Inflammatory macrophage (primary cell): Measurements from ENCODE around the gene PHACTR2.

ENCODE experiments used
- DNase-seq, 2 donors: peaks; one replicate each; pipeline ENCODE4 v3.0.0-alpha.2; 2020 to 2022

The PHACTR2 gene

GRCh38 chr6:143675946-143676345 is 1.8 kb upstream of the PHACTR2 start:
- DNase-seq, result no peak

GRCh38 chr6:143676437-143677045 is 1.2 kb upstream of the PHACTR2 start:
- DNase-seq, result no peak

DNA sequence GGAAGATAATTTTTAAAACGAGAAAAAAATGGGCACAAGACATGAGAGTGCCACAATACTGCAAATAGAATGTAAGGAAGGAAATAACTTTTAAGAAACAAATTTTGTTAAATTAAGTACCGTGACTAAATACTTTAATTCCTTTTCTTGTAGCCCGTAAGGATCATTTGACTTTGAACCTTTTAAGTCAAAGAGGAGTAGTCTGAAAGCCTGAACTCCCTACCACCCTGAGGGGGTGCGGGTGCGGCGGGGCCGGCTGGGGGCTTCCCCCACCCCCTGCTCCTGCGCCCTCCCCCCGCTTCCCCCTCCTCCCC is 231 bp upstream of the PHACTR2 start:
- no peak for DNase-seq

DNA sequence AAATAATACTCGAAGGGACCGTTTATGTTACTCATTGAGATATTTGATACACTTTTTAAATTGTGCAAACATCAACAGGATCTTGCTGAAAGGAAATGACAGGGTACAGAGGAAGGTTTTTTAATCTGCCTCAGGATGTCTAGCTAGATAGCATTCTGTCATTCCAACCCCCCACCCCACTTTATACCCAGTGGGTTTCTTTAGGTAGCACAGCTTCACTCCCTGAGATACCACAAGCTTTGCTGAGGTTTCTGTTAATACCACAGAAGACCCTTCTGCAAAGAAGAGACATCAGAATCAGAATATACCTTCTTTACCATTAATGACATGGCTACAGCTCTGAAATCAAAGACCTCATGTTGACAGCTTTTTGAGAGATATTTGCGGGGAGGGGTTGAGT is 1.3 kb downstream of the PHACTR2 start:
- no peak for DNase-seq

- DNase-seq, result no peak
These were observed 2.4 kb downstream of the PHACTR2 start for GRCh38 chr6:143680141-143680540.

GRCh38 chr6:143682805-143683204 is 5.0 kb downstream of the PHACTR2 start:
- DNase-seq, result no peak

DNA sequence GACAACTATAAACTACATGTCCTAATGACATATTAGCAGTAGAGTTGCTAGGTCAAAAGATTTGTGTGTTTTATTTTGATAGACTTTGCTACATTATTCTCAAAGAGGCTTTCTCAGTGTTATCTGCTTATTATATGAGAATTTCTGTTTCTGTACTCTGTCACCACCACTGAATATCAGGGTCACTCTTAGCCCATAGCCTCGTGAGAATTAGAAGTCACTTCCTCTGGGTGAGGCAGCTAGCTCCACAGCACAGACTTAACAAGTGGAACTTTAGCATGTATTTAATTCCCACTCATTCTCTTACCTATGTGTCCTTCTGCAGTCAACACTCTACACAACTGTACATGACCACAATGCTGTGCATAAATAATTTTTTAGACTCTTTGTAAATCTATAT is 6.7 kb downstream of the PHACTR2 start:
- peak; percentile 59 to 64 for DNase-seq

- DNase-seq, result no peak
These were observed 7.9 kb downstream of the PHACTR2 start for GRCh38 chr6:143685653-143686052.

- no peak for DNase-seq
These were observed 9.8 kb downstream of the PHACTR2 start for GRCh38 chr6:143687591-143687990.

DNA sequence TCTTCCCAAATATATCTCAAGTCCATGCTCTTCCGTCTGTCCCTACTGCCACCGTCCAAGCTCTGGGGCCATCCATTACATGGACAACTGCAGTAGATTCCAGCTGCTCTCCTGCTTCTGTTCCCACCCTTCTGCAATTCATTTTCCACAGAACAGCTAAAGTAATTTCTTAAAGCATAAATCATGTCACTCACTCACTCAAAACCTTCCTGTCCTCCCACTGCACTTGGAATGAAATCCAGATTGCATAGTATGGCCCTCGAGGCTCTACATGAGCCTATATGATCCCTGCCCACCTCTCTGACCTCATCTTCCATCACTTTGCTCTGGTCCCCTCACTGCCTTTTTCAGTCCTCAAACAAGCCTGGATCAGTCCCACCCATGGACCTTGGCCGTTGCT is 10.9 kb downstream of the PHACTR2 start:
- DNase-seq, result no peak

DNA sequence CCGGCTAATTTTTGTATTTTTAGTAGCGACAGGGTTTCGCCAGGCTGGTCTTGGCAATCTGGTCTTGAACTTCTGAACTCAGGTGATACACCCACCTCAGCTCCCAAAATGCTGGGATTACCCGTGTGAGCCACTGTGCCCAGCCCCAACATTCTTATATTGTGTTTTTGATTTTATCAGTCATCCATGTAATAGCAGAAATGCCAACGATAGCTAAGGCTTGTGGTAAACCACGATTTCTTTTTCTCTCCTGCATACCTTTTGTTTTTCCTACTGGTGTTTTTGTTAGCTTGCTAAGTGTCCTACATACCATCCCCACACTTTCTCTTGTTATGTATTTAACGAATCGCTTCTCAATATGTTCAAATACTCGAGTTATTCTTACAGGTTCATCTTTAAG is 12.1 kb downstream of the PHACTR2 start:
- DNase-seq, result no peak

- no peak for DNase-seq
These were observed 13.4 kb downstream of the PHACTR2 start for GRCh38 chr6:143691155-143691554.

DNA sequence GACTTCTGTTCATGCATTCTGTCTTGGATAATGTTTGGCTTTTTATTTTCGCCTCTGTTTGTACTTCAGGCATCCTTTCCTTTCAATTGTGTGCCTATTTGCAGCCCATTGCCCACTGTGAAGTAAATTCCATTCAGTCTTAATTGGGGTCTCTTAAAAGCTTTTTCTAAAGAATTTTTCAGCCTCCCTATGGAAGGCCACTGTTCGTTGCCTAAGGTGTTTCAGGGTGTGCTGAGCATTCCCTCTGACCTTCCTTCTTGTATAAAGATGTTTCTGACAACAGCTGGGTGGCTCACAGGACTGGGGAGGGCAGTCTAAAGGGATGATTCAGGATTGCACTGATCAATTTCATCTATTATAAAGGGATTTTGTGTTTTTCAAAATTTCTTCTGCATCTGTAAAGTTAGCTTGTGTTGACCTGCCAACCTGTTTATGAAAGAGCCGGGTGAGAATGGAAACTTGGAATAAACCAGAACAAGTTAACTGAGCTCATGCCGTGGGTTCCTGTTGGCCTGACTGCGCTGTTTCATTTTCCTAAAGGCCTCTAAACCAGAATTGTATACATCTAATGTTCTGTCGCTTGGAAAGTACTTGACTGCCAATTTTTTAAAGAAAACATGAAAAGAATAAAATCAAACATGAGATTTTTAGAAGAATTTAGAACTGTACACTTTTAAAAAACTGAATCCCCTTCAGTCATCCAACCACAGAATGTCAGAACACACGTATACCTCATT is 14.3 kb downstream of the PHACTR2 start:
- DNase-seq, result no peak

DNA sequence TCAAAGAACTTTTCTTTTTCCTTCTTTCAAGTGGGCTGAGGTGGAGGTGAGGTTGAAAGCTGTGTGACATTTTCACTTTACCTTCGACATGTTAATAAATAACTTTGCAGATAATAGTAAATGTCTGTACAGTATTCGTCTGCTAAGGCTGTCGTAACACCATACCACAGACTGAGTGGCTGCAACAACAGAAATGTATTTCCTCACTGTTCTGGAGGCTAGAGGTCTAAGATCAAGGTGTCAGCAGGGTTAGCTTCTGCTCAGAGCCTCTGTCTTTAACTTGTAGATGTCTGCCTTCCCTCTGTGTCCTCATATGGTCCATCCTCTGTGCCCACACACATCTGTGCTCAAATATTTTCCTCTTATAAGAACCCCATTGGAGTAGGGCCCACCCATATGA is 14.9 kb downstream of the PHACTR2 start:
- DNase-seq, result peak; percentile 15 to 22

DNA sequence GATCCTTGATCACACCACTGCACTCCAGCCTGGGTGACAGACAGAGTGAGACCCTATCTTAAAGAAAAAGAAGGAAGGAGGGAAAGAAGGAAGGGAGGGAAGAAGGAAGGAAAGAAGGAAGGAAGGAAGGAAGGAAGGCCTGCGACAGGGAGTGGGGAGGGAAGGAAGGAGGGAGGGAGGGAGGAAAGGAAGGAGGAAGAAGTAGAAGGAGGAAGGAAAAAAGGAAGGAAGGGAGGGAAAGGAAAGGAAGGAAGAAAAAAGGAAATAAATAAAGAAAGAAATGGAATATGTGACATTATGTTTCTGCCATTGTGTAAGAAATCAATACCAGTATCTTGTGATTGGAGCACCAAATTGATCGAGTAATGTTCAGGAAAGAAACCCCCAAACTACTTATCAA is 16.2 kb downstream of the PHACTR2 start:
- DNase-seq, result no peak

DNA sequence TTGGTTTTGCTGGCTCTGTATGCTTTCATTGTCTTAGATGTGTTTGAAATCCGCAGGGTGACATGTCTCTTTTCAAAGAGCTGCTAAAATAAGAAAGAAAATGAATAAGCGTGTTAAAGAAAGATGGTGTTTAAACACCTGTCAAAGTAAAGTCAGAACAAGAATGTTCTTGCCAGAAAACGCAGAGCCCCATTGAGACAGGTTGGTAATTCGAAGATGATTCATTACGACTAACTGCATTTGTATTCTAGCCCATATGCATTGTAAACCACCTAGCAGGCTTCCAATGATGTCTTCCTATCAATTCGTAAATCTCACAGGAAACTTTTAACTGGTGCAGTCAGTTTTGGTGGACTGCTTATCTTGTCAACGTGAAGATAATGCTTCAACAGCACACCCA is 16.8 kb downstream of the PHACTR2 start:
- no peak for DNase-seq

DNA sequence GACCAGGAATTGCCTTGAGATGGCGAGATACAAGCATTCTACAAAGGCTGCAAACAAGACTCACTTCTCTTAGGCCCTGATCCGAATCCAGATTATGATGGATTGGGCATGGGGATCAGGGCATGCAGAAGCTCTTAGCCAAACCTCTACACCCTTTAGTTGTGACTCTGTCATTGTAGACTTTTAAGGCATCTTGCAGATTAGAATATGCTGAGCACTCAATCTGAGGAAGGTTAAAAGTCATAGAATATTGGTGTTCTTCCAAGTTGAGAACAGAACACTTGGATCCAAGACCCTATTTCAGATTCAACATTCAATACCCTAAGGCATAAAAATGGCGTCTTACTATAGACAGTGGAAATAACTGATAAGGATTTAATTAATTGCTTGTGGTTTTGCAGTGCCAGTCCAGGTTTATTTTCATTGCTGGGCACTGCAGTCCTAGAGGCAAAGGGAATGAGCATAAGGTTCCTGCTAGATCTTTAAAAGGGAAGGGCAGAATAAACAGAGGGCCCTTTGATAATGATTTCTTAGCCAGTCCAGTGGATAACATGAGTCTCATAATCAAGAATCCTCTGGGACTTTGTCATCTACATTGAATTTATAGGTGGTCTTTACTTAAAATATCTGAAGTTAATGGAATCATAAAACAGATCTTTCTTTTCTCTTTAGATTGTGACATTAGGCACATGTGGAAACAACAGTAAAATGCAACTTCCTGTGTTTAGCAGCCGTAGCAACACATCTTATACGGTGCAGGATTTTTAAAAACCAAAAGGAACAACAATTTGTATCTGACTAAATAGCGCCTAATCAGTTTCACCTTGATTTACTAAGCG is 17.6 kb downstream of the PHACTR2 start:
- peak; percentile 32 to 66 for DNase-seq

GRCh38 chr6:143695969-143696663 is 18.4 kb downstream of the PHACTR2 start:
- DNase-seq, result no peak

GRCh38 chr6:143696664-143697000 is 18.9 kb downstream of the PHACTR2 start:
- no peak for DNase-seq

DNA sequence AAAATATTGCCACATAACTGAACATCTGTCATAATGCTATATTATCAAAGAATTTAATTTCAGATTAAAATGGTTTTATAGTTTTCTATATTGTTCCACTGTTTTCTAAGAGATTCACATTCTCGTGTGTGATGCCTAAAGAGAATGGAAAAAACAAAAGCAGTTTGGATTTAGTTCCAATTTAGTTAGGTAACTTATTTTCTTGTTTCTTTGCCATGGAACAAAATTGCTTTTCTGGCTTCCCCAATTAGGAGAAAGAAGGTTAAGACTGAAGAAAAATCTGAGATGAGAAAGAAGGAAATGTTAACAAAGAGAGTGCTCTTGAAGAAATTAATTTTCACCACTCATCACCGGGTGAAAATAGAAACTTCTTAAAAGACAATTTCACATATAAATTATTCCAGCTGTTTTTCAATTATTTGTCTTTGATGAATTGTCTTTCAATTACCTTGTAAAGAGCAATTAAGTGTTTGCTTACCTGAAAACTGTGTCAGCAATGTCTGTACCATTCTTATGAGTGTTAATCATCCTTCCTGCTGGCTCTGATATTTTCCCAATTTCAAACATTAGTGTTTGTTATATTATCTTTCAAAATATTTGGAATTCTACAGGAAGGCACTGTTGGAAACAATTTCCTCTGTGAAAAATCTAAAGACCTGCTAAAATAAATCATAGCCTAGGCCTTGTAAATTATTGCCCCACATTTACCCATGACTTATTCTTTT is 19.5 kb downstream of the PHACTR2 start:
- DNase-seq, result no peak

DNA sequence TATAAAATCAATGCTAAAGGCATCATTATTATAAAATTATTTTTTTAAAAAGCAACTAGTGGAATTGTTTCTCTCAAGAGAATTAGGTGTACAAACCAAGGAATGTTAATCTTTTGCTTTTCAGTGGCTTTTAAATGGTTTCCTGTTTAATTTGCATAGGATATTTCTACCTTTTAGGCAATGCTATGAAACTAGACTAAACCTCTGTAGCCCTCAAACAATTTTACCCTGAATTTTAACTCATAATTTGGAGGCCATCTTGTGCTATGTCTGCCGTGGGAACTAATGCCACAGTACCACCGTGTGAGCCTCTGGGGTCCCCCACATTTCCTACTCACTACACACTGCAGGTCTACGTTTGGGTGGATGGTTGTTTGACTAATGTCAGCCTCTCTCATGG is 20.6 kb downstream of the PHACTR2 start:
- DNase-seq, result no peak

- DNase-seq, result no peak
These were observed 21.1 kb downstream of the PHACTR2 start for GRCh38 chr6:143698759-143699429.
